ENCODE measurements around the gene TECPR1. TPM values are rescaled to one million over a fixed set of nuclear protein-coding genes. Genes with fewer than 3 reads are reported as not detected.

Gene TECPR1
- total and polyA plus RNA-seq, 2 of the 8 experiments (the other 6 are each of a cell fraction or from before 2014, with no cell fraction given): 1.3 to 11.1 TPM

- TF ChIP-seq CHD7 (IDR thresholded peaks at IDR 0.05; ENCODE audit: insufficient replicate concordance, low read length) (no peak), RBBP5 (IDR thresholded peaks at IDR 0.05; ENCODE audit: borderline replicate concordance, low read depth, low read length) (no peak)
Measured at GRCh38 chr7:98293265-98293664, 41.2 kb upstream of the TECPR1 start (continued).
